Mononuclear cell (primary cell): ENCODE measurements around the gene SRRM2. TPM values are rescaled to one million over a fixed set of nuclear protein-coding genes. Genes with fewer than 3 reads are reported as not detected.

Source experiments
- H3K27me3 ChIP-seq: 2 replicates; pipeline ENCODE4 v1.6.0; 2011; ENCODE audit warnings: low read length, control low read depth; ENCODE audit not compliant: insufficient read depth
- H3K4me1 ChIP-seq: 2 replicates; pipeline ENCODE4 v1.5.1; 2011; ENCODE audit warnings: mild to moderate bottlenecking, low read length, control low read depth; ENCODE audit not compliant: insufficient read depth
- H3K4me3 ChIP-seq: 2 replicates; pipeline ENCODE4 v1.5.1; 2011; ENCODE audit warnings: mild to moderate bottlenecking, low read length, moderate library complexity
- H3K9me3 ChIP-seq: 2 replicates; pipeline ENCODE4 v1.5.1; 2011; ENCODE audit warnings: low read depth, mild to moderate bottlenecking, control low read depth, low read length
- total RNA-seq: library from RNA; depleted of rRNA; stranded (reverse); fragments of >200 nt; gene quantifications from one replicate; pipeline ENCODE4 v1.2.3, GENCODE V29; 2012

SRRM2 gene
- total RNA-seq: 195 TPM

- H3K4me3 ChIP-seq: peak within 1 kb of the TSS; percentile 76
- H3K9me3 ChIP-seq: no peaks in the 10 kb centered on the region
- H3K4me1 ChIP-seq: peaks cover 47% of the 10 kb centered on the region
- H3K27me3 ChIP-seq: no peaks in the 10 kb centered on the region
Observed at GRCh38 chr16:2752035-2752849, at the start of gene SRRM2. Gene SRRM2 (plus strand): TSS chr16:2752638. CDS start chr16:2756365, 3,727 bp downstream.

DNA sequence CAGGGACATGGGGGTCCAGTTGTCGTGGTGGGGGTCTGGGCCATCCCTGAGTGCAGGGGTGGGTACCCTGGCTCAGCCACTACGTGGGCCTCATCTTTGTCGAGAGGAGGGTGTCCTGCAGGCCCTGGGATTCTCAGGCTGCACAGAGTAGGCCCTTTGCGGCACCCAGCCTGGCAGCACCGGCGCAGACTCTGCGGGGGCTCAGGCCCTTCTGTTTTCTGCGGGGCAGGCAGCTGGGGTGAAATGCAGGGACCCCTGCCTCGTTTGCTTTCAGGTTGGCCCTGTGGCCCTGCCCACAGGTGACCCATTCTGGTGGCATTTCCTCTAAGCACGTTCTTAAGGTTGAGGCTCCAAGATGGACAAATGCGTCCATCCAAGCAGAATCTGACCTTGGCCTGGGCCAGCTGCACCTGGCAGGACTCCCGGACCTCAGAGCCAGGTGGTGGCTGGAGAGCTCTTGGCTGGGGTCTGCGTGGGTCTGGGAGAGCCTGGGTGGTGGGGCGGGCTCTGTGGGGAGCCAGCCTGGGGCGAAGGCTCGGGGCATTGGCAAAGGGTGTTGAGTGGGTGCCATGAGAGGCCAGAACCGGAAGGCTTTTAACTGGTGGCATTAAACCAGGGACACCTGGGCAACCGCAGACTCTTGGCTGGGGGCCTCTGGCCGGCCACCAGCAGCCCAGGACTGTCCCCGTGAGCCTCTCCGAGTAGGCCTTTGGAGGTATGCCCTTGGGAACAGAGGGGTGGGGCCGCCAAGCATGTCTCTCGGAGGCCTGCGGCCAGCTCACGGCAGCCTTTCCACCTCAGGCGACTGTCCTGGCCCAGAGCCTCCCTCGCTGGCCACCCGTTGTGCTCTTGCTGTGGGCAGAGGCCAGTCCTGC is 49.3 kb upstream of the SRRM2 start:
- no peaks in the 10 kb centered on the region for H3K4me1 ChIP-seq
- no peaks in the 10 kb centered on the region for H3K9me3 ChIP-seq
- no peak overlapping the region for H3K4me3 ChIP-seq
- H3K27me3 ChIP-seq: no peaks in the 10 kb centered on the region

DNA sequence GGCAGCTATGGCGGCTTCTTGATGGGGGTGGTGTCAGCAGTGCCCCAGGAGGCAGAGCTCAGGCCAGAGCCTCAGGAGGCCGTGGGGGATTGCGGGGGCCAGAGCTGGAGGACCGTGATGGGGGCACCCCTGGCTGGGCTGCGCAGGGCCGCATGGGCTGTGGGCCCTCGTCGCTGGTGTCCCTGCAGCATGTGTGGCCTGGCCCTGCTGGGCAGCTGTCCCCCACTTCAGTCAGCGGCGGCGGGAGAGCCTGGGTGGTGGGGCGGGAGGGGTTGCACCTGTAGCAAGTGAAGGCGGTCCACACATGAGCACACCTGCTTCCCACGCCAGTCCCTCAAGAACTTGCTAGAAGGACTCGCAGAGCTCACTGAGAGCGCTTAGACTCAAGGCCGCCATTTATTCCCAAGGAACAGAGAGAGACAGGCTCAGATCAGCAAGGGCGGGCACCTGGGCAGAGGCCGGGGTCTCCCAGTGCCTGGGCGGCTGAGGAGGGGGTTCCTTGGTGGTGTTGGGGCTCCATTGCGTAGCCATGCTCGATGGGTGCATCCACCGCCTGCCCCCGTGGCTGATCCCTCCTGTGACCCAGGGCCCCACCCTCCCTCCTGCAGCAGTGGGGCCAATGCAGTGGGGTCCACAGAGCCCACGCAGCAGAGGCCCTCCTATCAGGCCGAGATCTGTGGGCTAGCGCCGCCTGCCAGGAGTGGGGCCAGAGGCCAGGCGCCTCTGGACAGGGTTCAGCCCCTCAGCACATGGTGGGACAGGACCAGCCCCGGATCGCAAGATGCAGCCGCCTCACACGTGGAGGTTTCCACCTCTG is 48.1 kb upstream of the SRRM2 start:
- Histone ChIP-seq H3K27me3 (no peaks in the 10 kb centered on the region), H3K9me3 (no peaks in the 10 kb centered on the region), H3K4me1 (no peaks in the 10 kb centered on the region), H3K4me3 (no peak overlapping the region)

GRCh38 chr16:2704983-2705275 is 47.5 kb upstream of the SRRM2 start:
- H3K9me3 ChIP-seq: no peaks in the 10 kb centered on the region
- H3K4me1 ChIP-seq: no peaks in the 10 kb centered on the region
- no peak overlapping the region for H3K4me3 ChIP-seq
- no peaks in the 10 kb centered on the region for H3K27me3 ChIP-seq

- H3K4me3 ChIP-seq: no peak overlapping the region
- H3K9me3 ChIP-seq: no peaks in the 10 kb centered on the region
- H3K27me3 ChIP-seq: no peaks in the 10 kb centered on the region
- H3K4me1 ChIP-seq: no peaks in the 10 kb centered on the region
Observed at GRCh38 chr16:2705351-2705750, 47.1 kb upstream of the SRRM2 start.

DNA sequence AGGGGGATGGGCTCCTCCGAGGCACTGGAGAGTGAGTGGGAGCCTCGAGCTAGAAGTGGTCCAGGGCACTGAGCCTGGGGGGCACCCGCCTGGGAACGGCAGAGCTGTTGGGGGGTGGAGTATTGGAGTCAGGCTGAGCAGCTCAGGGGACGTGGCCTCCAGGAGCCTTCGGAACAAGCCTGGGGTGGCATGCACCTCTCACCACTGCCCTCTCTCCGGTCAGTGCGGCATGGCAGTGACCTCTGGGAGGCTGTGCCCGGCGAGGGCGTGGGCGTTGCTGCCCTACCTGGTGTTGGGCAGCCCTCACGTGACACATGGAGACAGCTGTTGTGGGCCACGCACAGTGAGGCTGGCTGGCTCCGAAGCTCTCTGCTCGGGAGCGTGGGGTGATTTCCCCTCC is 46.4 kb upstream of the SRRM2 start:
- no peak overlapping the region for H3K4me3 ChIP-seq
- H3K27me3 ChIP-seq: no peaks in the 10 kb centered on the region

DNA sequence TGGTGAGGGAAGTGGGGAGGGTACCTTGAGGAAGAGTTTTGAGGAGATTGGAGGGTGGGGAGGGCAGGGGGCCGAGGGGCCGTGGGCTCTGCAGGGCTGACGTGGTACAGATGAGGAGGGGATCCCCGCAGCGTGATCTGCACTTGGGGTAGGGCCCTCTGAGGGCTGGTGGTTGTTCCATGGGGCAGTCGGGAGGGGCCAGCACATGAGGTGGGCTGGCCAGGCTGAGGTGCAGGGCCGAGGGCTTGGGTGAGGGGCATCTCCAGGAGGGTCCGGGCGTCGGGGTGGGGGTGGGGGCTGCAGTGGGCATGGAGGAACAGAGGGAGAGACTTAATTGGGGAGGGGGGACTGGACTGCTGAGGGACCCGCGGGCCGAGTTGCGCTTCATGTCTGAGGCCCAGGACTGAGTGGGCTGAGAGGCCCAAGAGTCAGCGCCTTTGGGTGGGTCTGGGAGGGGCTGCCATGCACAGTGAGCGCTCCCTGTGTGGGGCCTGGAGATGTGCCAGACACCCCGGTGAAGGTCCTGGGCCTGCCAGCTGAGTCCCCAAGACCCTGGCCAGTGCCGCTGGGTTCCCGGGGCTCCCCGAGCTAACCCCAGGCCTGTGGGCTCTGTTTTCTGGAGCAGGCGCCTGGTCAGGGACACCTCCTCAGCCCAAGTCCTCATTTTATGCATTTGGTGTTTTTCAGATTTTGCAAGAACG is 45.7 kb upstream of the SRRM2 start:
- Histone ChIP-seq H3K9me3 (no peaks in the 10 kb centered on the region), H3K27me3 (no peaks in the 10 kb centered on the region), H3K4me3 (no peak overlapping the region), H3K4me1 (no peaks in the 10 kb centered on the region)

More for the DNA sequence above, 46.4 kb upstream of the SRRM2 start:
- no peaks in the 10 kb centered on the region for H3K4me1 ChIP-seq
- H3K9me3 ChIP-seq: no peaks in the 10 kb centered on the region

- H3K27me3 ChIP-seq: no peaks in the 10 kb centered on the region
- no peak overlapping the region for H3K4me3 ChIP-seq
- no peaks in the 10 kb centered on the region for H3K4me1 ChIP-seq
- no peaks in the 10 kb centered on the region for H3K9me3 ChIP-seq
Observed at GRCh38 chr16:2707368-2708289, 44.8 kb upstream of the SRRM2 start.

DNA sequence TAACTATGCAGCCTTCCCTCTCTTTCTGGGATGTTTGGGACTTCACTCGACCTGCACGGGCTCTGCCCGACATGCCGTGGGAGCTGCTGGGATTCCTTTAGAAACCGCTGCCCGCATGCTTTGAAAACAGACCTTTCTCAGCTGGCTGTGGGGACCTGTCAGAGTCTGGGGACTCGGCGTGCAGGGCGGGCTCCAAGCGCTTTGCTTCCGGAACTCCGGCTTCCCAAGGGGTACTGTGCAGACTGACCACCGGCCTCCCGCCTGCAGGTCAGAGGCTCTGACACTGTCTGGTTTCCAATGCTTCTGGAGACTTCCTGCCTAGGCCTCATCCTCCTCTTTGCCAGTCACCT is 44.2 kb upstream of the SRRM2 start:
- H3K27me3 ChIP-seq: no peaks in the 10 kb centered on the region
- H3K4me3 ChIP-seq: no peak overlapping the region
- H3K4me1 ChIP-seq: no peaks in the 10 kb centered on the region
- no peaks in the 10 kb centered on the region for H3K9me3 ChIP-seq

DNA sequence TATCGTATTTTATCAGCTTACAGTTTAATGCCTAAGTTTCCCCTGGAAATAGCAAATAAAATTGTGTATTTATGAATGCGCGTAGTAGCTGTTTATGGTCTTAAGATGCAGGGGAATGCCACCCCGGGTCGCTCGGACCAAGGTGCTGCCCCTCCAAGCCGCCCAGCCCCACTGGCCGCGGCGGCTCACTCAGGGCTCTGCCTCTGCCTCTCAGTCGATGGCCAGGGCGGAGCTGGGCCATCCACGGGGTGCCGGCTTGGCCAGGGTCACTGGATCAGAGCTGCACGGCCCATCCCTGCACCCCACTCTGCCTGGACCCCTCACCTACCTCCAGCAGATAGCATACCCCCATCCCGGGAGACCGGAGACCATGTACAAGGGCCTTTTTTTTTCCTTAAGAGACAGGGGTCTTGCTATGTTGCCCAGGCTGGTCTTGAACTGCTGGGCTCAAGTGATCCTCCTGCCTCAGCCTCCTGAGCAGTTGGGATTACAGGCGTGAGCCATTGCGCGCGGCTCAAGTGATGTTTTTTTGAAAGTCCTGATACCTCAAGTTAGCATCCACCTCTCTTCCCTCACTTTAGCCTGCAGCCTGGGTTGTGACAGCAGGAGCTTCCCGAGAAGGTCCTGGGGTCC is 43.4 kb upstream of the SRRM2 start:
- H3K4me1 ChIP-seq: no peaks in the 10 kb centered on the region
- no peaks in the 10 kb centered on the region for H3K9me3 ChIP-seq
- H3K27me3 ChIP-seq: no peaks in the 10 kb centered on the region
- no peak overlapping the region for H3K4me3 ChIP-seq

GRCh38 chr16:2709588-2709984 is 42.9 kb upstream of the SRRM2 start:
- Histone ChIP-seq H3K9me3 (no peaks in the 10 kb centered on the region), H3K27me3 (no peaks in the 10 kb centered on the region), H3K4me1 (no peaks in the 10 kb centered on the region), H3K4me3 (no peak overlapping the region)

- Histone ChIP-seq H3K4me3 (no peak overlapping the region), H3K9me3 (no peaks in the 10 kb centered on the region), H3K27me3 (no peaks in the 10 kb centered on the region), H3K4me1 (no peaks in the 10 kb centered on the region)
Observed at GRCh38 chr16:2710021-2710710, 42.3 kb upstream of the SRRM2 start.

DNA sequence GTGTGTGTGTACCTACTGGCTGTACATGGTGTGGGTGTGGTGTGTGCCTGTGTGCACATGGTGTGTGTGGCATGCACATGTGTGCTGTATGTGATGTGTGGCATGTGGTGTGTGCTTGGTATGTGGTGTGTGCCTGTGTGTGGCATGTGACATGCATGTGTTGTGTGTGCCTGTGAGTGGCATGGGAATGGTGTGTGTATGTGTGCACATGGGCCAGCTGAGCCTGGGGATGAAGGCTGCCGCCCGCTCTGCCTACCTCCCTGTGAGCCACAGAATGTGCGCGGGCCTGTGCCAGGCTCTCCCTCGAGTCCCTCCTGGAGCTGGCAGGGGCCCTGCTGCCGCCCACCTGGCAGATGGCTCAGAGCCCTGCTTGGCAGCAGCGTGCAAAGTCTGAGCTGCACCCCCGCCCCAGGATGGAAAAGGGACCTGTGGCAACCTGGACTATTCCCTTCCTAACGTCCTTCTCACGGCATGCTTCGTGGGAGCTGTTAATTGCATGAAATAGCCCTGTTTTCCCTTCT is 41.7 kb upstream of the SRRM2 start:
- no peaks in the 10 kb centered on the region for H3K4me1 ChIP-seq
- no peaks in the 10 kb centered on the region for H3K27me3 ChIP-seq
- H3K4me3 ChIP-seq: no peak overlapping the region
- H3K9me3 ChIP-seq: no peaks in the 10 kb centered on the region
